Kidney epithelial cell (primary cell): ENCODE results near the gene NBAS. TPM values are rescaled to one million over a fixed set of nuclear protein-coding genes. Genes with fewer than 3 reads are reported as not detected.
"Not testable (repeated sequence)": the region's sequence is repeated elsewhere in the genome, so short reads cannot be mapped to it uniquely, and the experiment has no call there.

ENCODE experiments used
- DNase-seq: peaks from one replicate; pipeline ENCODE4 v3.0.0-alpha.2; 2010; ENCODE audit warnings: low read depth
- H3K27me3 ChIP-seq: 2 replicates; pipeline ENCODE4 v1.6.0; 2011; ENCODE audit warnings: low read length; ENCODE audit not compliant: control insufficient read depth, insufficient read depth
- H3K36me3 ChIP-seq: 2 replicates; pipeline ENCODE4 v1.5.1; 2011; ENCODE audit warnings: low read length; ENCODE audit not compliant: control insufficient read depth, insufficient read depth
- H3K4me3 ChIP-seq: 2 replicates; pipeline ENCODE4 v1.5.1; 2011; ENCODE audit warnings: low read depth, mild to moderate bottlenecking, control low read depth, low read length
- total RNA-seq: library from RNA; depleted of rRNA; stranded (reverse); fragments of >200 nt; gene quantifications from 2 replicates; pipeline ENCODE4 v1.2.3, GENCODE V29; 2015
- TF ChIP-seq, protein P1 (sequence below): IDR thresholded peaks from 2 replicates; pipeline ENCODE4 v1.5.1; 2011; ENCODE audit warnings: mild to moderate bottlenecking, moderate library complexity, low read length, control low read depth, inconsistent platforms; ENCODE audit not compliant: insufficient read depth, poor library complexity, severe bottlenecking

Gene NBAS
- total RNA-seq, 1 donor from 2014 or later: 67.0 TPM

DNA sequence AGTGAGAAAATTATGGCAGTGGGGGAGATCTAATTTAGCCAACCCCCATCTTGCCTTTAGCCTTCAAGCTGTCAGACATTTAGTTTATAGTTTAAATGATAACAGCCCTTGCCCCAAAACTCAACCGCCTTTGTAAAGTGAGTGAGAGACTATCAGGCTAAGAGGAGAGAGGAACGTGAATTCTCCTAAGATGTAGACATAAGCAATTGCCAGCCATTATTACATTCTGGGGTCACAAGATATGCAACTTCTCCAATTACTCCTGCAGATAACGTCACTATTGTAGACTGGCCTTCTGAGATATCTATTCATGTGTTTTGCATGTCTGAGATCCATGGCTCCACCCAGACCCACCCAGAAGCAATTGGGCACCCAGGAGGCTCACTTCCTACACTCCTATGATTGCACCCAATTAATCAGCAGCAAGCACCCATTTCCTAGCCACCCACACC, 307.3 kb downstream of the NBAS start:
- DNase-seq: no peak
- H3K27me3 ChIP-seq: no peaks in the 10 kb centered on the region
- no peaks in the 10 kb centered on the region for H3K36me3 ChIP-seq
- H3K4me3 ChIP-seq: no peak overlapping the region
- TF ChIP-seq, protein P1, sequence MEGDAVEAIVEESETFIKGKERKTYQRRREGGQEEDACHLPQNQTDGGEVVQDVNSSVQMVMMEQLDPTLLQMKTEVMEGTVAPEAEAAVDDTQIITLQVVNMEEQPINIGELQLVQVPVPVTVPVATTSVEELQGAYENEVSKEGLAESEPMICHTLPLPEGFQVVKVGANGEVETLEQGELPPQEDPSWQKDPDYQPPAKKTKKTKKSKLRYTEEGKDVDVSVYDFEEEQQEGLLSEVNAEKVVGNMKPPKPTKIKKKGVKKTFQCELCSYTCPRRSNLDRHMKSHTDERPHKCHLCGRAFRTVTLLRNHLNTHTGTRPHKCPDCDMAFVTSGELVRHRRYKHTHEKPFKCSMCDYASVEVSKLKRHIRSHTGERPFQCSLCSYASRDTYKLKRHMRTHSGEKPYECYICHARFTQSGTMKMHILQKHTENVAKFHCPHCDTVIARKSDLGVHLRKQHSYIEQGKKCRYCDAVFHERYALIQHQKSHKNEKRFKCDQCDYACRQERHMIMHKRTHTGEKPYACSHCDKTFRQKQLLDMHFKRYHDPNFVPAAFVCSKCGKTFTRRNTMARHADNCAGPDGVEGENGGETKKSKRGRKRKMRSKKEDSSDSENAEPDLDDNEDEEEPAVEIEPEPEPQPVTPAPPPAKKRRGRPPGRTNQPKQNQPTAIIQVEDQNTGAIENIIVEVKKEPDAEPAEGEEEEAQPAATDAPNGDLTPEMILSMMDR: no peak

GRCh38 chr2:15253247-15253646, 307.9 kb downstream of the NBAS start:
- Histone ChIP-seq H3K27me3 (no peaks in the 10 kb centered on the region), H3K4me3 (no peak overlapping the region), H3K36me3 (no peaks in the 10 kb centered on the region)
- TF ChIP-seq, protein P1: no peak
- no peak for DNase-seq

GRCh38 chr2:15251753-15252152, 309.4 kb downstream of the NBAS start:
- H3K36me3 ChIP-seq: no peaks in the 10 kb centered on the region
- no peak for DNase-seq
- TF ChIP-seq, protein P1: no peak
- no peaks in the 10 kb centered on the region for H3K27me3 ChIP-seq
- no peak overlapping the region for H3K4me3 ChIP-seq

DNA sequence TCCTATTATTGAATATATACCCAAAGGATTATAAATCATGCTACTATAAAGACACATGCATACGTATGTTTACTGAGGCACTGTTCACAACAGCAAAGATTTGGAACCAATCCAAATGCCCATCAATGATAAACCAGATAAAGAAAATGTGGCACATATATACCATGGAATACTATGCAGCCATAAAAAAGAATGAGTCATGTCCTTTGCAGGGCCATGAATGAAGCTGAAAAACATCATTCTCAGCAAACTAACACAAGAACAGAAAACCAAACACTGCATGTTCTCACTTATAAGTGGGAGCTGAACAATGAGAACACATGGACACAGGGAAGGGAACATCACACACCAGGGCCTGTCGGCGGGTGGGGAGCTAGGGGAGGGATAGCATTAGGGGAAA, 310.2 kb downstream of the NBAS start:
- not testable (repeated sequence) for H3K27me3 ChIP-seq

DNA sequence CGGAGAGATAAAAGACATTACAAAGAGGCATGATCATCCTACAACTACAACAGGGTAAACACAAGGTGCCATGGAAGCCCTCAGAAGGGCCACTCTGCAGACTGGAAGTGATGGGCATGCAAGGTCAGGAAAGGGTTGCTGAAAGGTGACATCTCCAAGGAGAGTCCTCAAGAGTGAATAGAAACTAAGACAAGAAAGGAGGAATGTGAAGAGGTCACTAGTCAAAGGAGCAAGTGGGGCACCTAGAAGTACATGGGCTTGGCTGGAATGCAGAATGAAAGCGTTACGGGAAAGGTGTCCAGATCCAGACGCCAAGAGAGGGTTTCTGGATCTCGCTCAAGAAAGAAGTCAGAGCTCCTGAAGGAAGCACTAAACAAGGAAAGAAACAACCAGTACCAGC, 314.3 kb downstream of the NBAS start:
- TF ChIP-seq, protein P1: no peak
- Histone ChIP-seq H3K36me3 (no peaks in the 10 kb centered on the region), H3K27me3 (no peaks in the 10 kb centered on the region), H3K4me3 (no peak overlapping the region)
- no peak for DNase-seq

More for the DNA sequence above, 310.2 kb downstream of the NBAS start:
- not testable (repeated sequence) for DNase-seq, H3K36me3 ChIP-seq, H3K4me3 ChIP-seq

DNA sequence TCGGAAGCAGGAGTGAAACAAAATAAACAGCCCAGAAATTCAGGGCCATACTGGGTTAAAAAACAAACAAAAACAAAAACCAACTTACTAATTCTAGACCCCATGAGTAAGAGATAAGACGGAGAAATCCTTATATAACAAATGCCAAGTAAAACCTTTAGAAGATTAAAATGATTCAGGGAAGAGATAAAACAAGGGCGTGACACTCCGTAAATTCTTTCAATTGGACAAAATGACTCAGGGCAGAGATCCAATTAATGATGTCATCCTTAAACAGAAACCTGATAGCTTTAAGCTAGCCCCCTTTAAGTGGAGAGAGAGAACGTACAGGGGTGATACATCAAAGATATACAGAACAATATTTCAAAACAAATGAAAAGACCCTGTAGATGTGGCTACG, 317.4 kb downstream of the NBAS start:
- Histone ChIP-seq H3K36me3 (no peaks in the 10 kb centered on the region), H3K4me3 (no peak overlapping the region), H3K27me3 (no peaks in the 10 kb centered on the region)
- no peak for DNase-seq
- TF ChIP-seq, protein P1: no peak
